Mammary epithelial cell (primary cell): ENCODE measurements around the gene ADGRV1.

Experiments used
- EZH2 ChIP-seq: IDR thresholded peaks from 2 replicates; pipeline ENCODE4 v1.6.1; 2012; ENCODE audit warnings: low read length, inconsistent platforms, borderline replicate concordance
- TF ChIP-seq, protein P1 (sequence below), 2 donors: IDR thresholded peaks in 1 of 2; conservative IDR thresholded peaks in 1 of 2; 2 replicates each; pipeline ENCODE4 v1.5.1; 2011 to 2012; ENCODE audit warnings: inconsistent platforms in 2 of 2, low read length in 2 of 2, mild to moderate bottlenecking in 2 of 2, control low read depth in 1 of 2, low read depth in 1 of 2; ENCODE audit not compliant: insufficient read depth in 1 of 2; ENCODE audit errors: extremely low read depth in 1 of 2

DNA sequence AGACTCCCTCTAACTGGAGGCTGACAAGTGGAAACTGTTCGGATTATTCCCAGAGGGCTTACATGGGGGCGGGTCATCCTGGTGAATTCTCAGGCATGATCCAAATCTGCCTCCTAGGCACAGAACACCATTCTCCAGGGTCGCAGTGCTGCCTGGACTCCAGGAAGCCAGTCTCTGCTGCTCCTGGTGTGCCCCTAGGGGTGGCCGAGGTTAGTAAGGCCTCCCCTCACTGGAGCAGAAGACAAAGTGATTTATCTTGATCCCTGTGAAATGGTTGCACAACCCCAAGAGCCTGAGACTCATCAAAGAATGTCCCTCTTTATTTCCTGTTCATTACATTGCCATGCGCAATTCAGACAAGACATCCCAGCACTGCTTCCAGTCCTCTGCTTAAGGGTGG lies 17.1 kb downstream of the ADGRV1 start:
- TF ChIP-seq EZH2: no peak
- TF ChIP-seq, protein P1, sequence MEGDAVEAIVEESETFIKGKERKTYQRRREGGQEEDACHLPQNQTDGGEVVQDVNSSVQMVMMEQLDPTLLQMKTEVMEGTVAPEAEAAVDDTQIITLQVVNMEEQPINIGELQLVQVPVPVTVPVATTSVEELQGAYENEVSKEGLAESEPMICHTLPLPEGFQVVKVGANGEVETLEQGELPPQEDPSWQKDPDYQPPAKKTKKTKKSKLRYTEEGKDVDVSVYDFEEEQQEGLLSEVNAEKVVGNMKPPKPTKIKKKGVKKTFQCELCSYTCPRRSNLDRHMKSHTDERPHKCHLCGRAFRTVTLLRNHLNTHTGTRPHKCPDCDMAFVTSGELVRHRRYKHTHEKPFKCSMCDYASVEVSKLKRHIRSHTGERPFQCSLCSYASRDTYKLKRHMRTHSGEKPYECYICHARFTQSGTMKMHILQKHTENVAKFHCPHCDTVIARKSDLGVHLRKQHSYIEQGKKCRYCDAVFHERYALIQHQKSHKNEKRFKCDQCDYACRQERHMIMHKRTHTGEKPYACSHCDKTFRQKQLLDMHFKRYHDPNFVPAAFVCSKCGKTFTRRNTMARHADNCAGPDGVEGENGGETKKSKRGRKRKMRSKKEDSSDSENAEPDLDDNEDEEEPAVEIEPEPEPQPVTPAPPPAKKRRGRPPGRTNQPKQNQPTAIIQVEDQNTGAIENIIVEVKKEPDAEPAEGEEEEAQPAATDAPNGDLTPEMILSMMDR (conservative IDR thresholded peaks at IDR 0.05 in 1 of 2, IDR thresholded peaks at IDR 0.05 in 1 of 2; ENCODE audit: extremely low read depth in 1 of 2, insufficient read depth in 1 of 2, low read depth in 1 of 2, low read length in 2 of 2): no peak
